Right lobe of liver (tissue), 4 donors: ENCODE results near the gene ULK4.

Experiments
- POLR2A ChIP-seq: fragments of 450-650 bp; IDR thresholded peaks from one replicate; pipeline ENCODE4 v1.6.1; 2017; ENCODE audit warnings: antibody characterized with exemption, mild to moderate bottlenecking
- TF ChIP-seq, protein P1 (sequence below), 4 donors: fragments of 200-600 bp in 3 of 4; fragments of 450-650 bp in 1 of 4; IDR thresholded peaks; one replicate each; pipeline versions ENCODE4 v1.5.1 to v1.8.0; 2016 to 2022; ENCODE audit warnings: antibody characterized with exemption in 4 of 4, mild to moderate bottlenecking in 2 of 4
- donor health status: DM: no; HTN: no; CAD: no.
- donor health status: DM: no; HTN: no; CAD: no.
- donor health status: DM: no; HTN: yes; CAD: no.

DNA sequence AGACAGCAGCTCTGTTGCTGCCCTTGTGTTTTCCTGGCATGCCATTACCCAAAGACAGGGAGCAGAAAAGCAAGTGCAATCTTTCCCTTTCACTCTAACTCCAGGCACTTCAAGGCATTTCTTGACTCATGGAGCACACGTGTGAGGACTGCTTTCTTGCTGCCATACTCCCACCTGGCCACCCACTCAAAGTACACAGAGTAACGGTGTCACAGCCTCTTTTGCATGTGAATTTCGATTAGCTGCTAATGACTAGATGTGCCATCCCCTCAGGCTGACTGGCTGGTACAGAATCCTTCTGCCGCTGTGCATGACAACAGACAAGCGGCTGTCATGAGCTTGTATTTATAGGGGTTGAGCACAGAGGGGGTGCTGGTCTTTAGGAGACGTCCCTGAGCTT, 382.0 kb downstream of the ULK4 start:
- TF ChIP-seq, protein P1, sequence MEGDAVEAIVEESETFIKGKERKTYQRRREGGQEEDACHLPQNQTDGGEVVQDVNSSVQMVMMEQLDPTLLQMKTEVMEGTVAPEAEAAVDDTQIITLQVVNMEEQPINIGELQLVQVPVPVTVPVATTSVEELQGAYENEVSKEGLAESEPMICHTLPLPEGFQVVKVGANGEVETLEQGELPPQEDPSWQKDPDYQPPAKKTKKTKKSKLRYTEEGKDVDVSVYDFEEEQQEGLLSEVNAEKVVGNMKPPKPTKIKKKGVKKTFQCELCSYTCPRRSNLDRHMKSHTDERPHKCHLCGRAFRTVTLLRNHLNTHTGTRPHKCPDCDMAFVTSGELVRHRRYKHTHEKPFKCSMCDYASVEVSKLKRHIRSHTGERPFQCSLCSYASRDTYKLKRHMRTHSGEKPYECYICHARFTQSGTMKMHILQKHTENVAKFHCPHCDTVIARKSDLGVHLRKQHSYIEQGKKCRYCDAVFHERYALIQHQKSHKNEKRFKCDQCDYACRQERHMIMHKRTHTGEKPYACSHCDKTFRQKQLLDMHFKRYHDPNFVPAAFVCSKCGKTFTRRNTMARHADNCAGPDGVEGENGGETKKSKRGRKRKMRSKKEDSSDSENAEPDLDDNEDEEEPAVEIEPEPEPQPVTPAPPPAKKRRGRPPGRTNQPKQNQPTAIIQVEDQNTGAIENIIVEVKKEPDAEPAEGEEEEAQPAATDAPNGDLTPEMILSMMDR (IDR thresholded peaks at IDR 0.05): no peak
- no peak for TF ChIP-seq POLR2A
